ENCODE measurements around the gene GYS2. TPM values are rescaled to one million over a fixed set of nuclear protein-coding genes. Genes with fewer than 3 reads are reported as not detected.

GYS2 gene
- total RNA-seq, 4 donors from 2014 or later = 3.1 to 17.0 (median 7.3) TPM; not detected in 1

- TF ChIP-seq, protein P1, sequence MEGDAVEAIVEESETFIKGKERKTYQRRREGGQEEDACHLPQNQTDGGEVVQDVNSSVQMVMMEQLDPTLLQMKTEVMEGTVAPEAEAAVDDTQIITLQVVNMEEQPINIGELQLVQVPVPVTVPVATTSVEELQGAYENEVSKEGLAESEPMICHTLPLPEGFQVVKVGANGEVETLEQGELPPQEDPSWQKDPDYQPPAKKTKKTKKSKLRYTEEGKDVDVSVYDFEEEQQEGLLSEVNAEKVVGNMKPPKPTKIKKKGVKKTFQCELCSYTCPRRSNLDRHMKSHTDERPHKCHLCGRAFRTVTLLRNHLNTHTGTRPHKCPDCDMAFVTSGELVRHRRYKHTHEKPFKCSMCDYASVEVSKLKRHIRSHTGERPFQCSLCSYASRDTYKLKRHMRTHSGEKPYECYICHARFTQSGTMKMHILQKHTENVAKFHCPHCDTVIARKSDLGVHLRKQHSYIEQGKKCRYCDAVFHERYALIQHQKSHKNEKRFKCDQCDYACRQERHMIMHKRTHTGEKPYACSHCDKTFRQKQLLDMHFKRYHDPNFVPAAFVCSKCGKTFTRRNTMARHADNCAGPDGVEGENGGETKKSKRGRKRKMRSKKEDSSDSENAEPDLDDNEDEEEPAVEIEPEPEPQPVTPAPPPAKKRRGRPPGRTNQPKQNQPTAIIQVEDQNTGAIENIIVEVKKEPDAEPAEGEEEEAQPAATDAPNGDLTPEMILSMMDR (IDR thresholded peaks at IDR 0.05; ENCODE audit: low read depth) = no peak
Measured at GRCh38 chr12:21602774-21603173, 1.9 kb downstream of the GYS2 start.

DNA sequence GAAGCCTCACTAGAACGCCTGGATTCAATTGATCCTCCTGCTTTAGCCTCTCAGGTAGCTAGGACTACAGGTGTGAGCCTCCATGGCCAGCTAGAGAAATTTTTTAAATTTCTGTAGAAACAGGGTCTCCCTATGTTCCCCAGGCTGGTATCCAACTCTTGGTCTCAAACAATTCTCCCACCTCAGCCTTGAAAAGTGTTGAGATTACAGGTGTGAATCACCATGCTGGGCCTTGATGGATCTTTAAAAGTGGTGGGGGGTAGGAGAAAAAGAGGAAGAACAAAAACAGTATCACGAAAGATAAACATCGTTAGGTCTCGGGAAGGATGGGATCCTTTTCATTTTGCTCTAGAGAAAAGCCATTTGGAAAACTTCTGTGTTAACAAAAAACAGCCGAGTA is 4.5 kb downstream of the GYS2 start:
- TF ChIP-seq, protein P1 (IDR thresholded peaks at IDR 0.05; ENCODE audit: low read depth) = no peak

DNA sequence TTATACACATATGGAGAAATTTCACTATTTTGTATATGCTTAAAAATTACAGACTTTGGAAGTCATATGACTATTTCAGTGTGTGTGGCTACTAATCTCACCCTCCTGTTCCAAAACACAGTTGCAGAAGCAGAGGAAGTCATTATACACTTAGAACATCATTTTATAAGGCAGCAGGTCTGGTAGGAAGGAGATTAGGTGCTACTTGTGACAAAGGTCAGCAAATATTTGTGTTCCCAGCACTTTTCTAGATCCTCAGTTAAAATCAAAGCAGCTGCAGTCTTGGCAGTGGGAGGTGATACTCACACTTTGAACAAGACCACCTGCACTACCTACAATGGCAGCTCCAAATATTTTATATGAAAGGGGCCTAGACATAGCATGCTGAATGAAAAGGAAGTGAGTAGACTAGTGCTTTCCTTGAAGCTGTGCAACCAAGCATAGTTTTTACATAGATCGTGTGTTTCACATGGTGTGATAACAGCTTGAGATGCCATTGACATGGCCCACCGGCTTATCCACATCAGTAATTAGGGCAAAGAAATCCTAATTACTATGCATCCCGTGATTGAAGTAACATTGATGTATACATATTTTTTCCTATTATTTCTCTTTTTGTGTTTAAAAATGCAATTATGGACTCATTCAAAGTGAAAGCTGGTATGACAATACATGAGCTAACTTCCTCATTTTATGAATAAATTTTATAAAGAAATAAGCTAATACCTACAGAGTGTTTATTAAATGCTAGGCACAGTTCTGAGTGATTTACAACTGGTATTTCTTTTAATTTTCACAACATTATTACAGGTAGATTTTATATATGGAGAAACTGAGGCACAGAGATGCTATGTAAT is 5.3 kb downstream of the GYS2 start:
- TF ChIP-seq, protein P1 (IDR thresholded peaks at IDR 0.05; ENCODE audit: low read depth) = no peak

DNA sequence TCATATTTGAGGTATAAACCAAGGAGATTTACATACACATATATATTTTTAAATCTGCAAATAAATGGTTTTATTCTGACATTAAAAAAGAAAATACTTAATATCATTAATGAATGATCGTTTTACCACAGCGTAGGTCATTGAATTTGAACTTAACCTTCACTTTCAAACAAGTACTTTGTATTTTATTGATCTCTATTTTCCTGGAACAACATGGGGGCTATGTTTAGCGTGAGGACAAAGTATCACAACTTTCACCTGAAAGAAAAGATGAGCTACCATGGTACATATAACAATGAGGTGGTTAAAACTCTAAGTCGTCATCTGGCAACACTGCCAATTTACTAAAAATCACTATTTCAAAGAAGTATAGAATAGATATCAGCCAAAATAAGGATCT is 6.0 kb downstream of the GYS2 start:
- TF ChIP-seq, protein P1 (IDR thresholded peaks at IDR 0.05; ENCODE audit: low read depth) = no peak

- TF ChIP-seq, protein P1 (IDR thresholded peaks at IDR 0.05; ENCODE audit: low read depth) = no peak
Measured at GRCh38 chr12:21585485-21585884, 19.2 kb downstream of the GYS2 start.

DNA sequence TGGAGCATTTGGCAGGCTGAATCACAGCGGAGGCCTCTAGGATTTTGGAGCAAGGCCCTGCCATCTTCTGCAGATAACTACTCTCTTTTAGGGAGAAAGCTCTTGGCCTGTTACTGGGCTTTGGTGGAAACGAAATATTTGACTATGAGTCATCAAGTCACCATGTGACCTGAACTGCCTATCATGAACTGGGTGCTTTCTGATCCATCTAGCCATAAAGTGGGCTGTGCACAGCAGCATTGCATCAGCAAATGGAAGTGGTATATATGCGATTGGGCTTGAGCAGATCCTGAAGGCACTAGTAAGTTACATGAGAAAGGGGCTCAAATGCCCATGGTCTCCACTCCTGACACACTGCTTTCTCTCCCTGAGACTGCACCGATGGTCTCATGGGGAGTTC is 21.1 kb downstream of the GYS2 start:
- TF ChIP-seq, protein P1 (IDR thresholded peaks at IDR 0.05; ENCODE audit: low read depth) = no peak

- TF ChIP-seq, protein P1 (IDR thresholded peaks at IDR 0.05; ENCODE audit: low read depth) = no peak
Measured at GRCh38 chr12:21580748-21581516, 23.7 kb downstream of the GYS2 start.

Data from subcutaneous adipose tissue (tissue), 4 donors.